Neural progenitor cell (in vitro differentiated cells): ENCODE results near the gene HMOX1. TPM values are rescaled to one million over a fixed set of nuclear protein-coding genes. Genes with fewer than 3 reads are reported as not detected.
A peak's percentile ranks its signal among the peaks of the same experiment; 100 is the strongest.

Source experiments
- DNase-seq: peaks from one replicate; pipeline ENCODE4 v3.0.0-alpha.2; 2016; ENCODE audit warnings: low spot score
- H2AFZ ChIP-seq: fragments of 200-600 bp; sonication (generic); replicated peaks from 2 replicates; pipeline ENCODE4 v1.6.1; 2016; ENCODE audit warnings: antibody characterized with exemption
- H3F3A ChIP-seq: fragments of 200-600 bp; sonication (generic); 2 replicates; pipeline ENCODE4 v1.6.1; 2016; ENCODE audit warnings: antibody characterized with exemption, low read depth
- H3K27ac ChIP-seq: fragments of 200-600 bp; sonication (generic); 2 replicates; pipeline ENCODE4 v1.5.1; 2016; ENCODE audit warnings: mild to moderate bottlenecking
- H3K27me3 ChIP-seq: fragments of 200-600 bp; sonication (generic); 2 replicates; pipeline ENCODE4 v1.6.1; 2016; ENCODE audit warnings: mild to moderate bottlenecking, moderate library complexity
- H3K36me3 ChIP-seq: fragments of 200-600 bp; sonication (generic); 2 replicates; pipeline ENCODE4 v1.5.1; 2016
- H3K4me1 ChIP-seq: fragments of 200-600 bp; sonication (generic); 2 replicates; pipeline ENCODE4 v1.6.1; 2016; ENCODE audit warnings: mixed run types
- H3K4me2 ChIP-seq: fragments of 200-600 bp; sonication (generic); 2 replicates; pipeline ENCODE4 v1.6.1; 2016
- H3K4me3 ChIP-seq: fragments of 200-600 bp; sonication (generic); 2 replicates; pipeline ENCODE4 v1.5.1; 2016
- H3K79me2 ChIP-seq: fragments of 200-600 bp; sonication (generic); 2 replicates; pipeline ENCODE4 v1.6.1; 2016; ENCODE audit warnings: low read depth
- H3K9ac ChIP-seq: fragments of 200-600 bp; sonication (generic); 2 replicates; pipeline ENCODE4 v1.6.1; 2016
- H3K9me3 ChIP-seq: fragments of 200-600 bp; sonication (generic); 2 replicates; pipeline ENCODE4 v1.5.1; 2016; ENCODE audit warnings: low read depth
- H4K20me1 ChIP-seq: fragments of 200-600 bp; sonication (generic); 2 replicates; pipeline ENCODE4 v1.6.1; 2016; ENCODE audit warnings: low read depth
- H3K27ac Mint-ChIP-seq: 3 replicates; pipeline ENCODE4 v1.8.0; 2021; ENCODE audit warnings: mixed read lengths
- H3K27me3 Mint-ChIP-seq: 2 replicates; pipeline ENCODE4 v1.8.0; 2022; ENCODE audit warnings: low read depth, mild to moderate bottlenecking, inconsistent platforms, moderate library complexity, mixed read lengths; ENCODE audit not compliant: insufficient read depth
- H3K36me3 Mint-ChIP-seq: 3 replicates; pipeline ENCODE4 v1.8.0; 2021; ENCODE audit warnings: mixed read lengths
- H3K4me1 Mint-ChIP-seq: 3 replicates; pipeline ENCODE4 v1.8.0; 2021; ENCODE audit warnings: mixed read lengths
- H3K4me3 Mint-ChIP-seq: 3 replicates; pipeline ENCODE4 v1.8.0; 2021; ENCODE audit warnings: mild to moderate bottlenecking, moderate library complexity, mixed read lengths
- H3K9me3 Mint-ChIP-seq: 3 replicates; pipeline ENCODE4 v1.8.0; 2020; ENCODE audit warnings: mixed read lengths
- CTCF ChIP-seq: fragments of 200-600 bp; sonication (generic); IDR thresholded peaks from 2 replicates; pipeline ENCODE4 v1.5.1; 2017; ENCODE audit warnings: antibody characterized with exemption, mild to moderate bottlenecking
- EZH2 ChIP-seq: fragments of 200-600 bp; sonication (generic); IDR thresholded peaks from 2 replicates; pipeline ENCODE4 v1.6.1; 2017; ENCODE audit warnings: antibody characterized with exemption, mild to moderate bottlenecking, moderate library complexity
- EZH2phosphoT487 ChIP-seq: fragments of 200-600 bp; sonication (generic); IDR thresholded peaks from 2 replicates; pipeline ENCODE4 v1.6.1; 2017; ENCODE audit warnings: antibody characterized with exemption
- total RNA-seq: library from RNA; depleted of rRNA; stranded (reverse); fragments of >200 nt; gene quantifications from 2 replicates; pipeline ENCODE4 v1.2.3, GENCODE V29; 2015; ENCODE audit warnings: low replicate concordance

HMOX1 gene
- total RNA-seq, 1 donor from 2014 or later: 2.4 TPM

DNA sequence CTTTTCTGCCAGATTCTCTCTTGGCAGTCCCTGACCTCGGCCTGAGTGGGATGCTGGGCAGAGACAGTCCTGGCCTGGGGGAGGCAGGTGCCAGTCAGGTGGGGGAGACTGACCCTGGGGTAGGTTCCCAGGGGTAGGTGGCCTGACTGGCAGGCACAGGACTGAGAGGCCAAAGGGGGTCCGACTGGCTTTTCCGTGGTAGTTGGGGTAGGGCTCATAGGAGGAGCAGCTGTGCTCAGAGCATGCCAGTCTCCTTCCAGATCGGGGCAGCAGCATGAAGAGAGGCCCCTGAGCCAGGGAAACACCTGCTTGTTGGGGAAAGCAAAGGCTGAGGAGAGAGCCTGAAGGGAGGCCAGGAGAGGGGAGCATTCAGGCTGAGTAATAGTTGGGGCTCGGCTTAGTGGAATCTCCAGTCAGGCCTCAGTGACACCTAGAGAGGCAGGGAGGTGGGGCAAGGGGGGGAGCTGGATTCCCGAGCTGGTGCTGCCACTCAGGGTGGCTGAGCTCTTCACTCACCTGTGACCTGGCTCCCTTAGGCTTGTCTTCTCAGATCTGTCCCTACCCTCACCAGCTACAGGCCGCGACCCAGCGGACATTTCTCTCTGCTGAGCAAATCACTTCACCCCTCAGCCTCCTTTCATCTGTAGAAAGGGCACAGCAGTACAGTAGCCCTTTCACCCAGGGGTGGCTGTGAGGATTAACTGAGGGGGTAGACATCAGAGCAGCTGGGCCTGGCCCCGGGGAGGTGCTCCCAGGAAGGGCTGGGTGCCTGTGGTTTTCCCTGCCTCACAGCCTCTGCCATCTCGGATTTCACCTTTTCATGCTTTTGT is 45.3 kb downstream of the HMOX1 start:
- DNase-seq: peak; percentile 82
- H3K9me3 ChIP-seq: no peaks in the 10 kb centered on the region
- H3K36me3 ChIP-seq: no peaks in the 10 kb centered on the region
- TF ChIP-seq CTCF (no peak), EZH2 (no peak), EZH2phosphoT487 (no peak)
- H3K4me1 Mint-ChIP-seq: peaks cover 29% of the 10 kb centered on the region
- peaks cover 11% of the 10 kb centered on the region for H3K79me2 ChIP-seq
- H3K9me3 Mint-ChIP-seq: no peaks in the 10 kb centered on the region
- peaks cover 51% of the 10 kb centered on the region for H3F3A ChIP-seq
- peak overlapping the region; percentile 50 for H3K4me3 Mint-ChIP-seq
- peaks cover 11% of the 10 kb centered on the region for H3K36me3 Mint-ChIP-seq
- no peak overlapping the region for H2AFZ ChIP-seq
- no peaks in the 10 kb centered on the region for H3K27me3 ChIP-seq
- H3K27ac Mint-ChIP-seq: peak overlapping the region; percentile 96
- H4K20me1 ChIP-seq: peaks cover 21% of the 10 kb centered on the region
- peak overlapping the region; percentile 81 for H3K27ac ChIP-seq
- H3K27me3 Mint-ChIP-seq: peaks cover 2% of the 10 kb centered on the region
- H3K4me3 ChIP-seq: no peak overlapping the region
- H3K4me2 ChIP-seq: peak overlapping the region; percentile 65
- H3K4me1 ChIP-seq: peaks cover 29% of the 10 kb centered on the region
- H3K9ac ChIP-seq: no peak overlapping the region

DNA sequence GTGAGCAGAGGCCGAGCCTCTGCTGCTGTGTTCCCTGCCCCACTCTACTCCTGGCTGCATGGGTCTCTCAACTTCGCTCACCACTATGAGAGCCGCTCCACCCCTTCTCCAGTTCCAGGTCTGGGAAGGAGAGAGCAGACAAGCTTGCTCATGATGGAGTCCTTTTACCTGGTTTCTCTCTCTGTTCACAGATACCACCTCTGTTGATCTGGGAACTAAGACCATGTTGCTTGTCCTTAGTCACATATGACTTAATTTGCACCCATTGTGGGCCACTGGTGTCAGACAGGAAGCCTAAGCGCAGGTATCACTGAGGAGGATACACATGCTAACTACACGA is 45.9 kb downstream of the HMOX1 start:
- peaks cover 29% of the 10 kb centered on the region for H3K4me1 Mint-ChIP-seq
- H3K9me3 Mint-ChIP-seq: no peaks in the 10 kb centered on the region
- Histone ChIP-seq H3K4me1 (peaks cover 29% of the 10 kb centered on the region), H3K27ac (peak overlapping the region; percentile 81), H3K4me3 (no peak overlapping the region), H3K36me3 (no peaks in the 10 kb centered on the region), H2AFZ (no peak overlapping the region), H3K9me3 (no peaks in the 10 kb centered on the region), H3K4me2 (peak overlapping the region; percentile 65), H3K79me2 (peaks cover 11% of the 10 kb centered on the region), H3F3A (peaks cover 51% of the 10 kb centered on the region), H3K9ac (no peak overlapping the region), H4K20me1 (peaks cover 19% of the 10 kb centered on the region), H3K27me3 (no peaks in the 10 kb centered on the region)
- peaks cover 10% of the 10 kb centered on the region for H3K36me3 Mint-ChIP-seq
- no peak for DNase-seq
- TF ChIP-seq EZH2phosphoT487 (no peak), EZH2 (no peak), CTCF (no peak)
- H3K4me3 Mint-ChIP-seq: peak overlapping the region; percentile 50
- peak overlapping the region; percentile 96 for H3K27ac Mint-ChIP-seq
- peaks cover 2% of the 10 kb centered on the region for H3K27me3 Mint-ChIP-seq

DNA sequence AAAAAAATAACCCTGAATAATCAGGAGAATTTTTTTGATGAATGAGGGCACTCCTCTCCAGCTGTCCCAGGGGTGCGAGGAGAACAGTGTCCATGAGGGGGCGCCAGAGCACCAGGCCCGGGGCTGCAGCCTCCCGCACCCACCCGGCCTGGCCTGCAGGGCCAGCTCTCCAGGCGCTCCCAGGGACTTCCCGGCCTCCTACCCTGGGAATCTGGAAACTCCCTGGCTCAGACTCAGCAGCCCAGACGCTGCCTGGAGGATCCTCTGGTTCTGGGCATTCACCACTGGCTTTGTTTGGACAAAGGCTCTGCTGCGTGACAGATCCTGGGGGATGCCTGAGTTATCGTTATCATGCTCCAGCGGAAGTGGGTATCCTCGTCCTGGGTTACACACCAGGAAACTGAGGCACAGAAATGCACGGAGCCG is 50.0 kb downstream of the HMOX1 start:
- peaks cover 19% of the 10 kb centered on the region for H3K4me1 Mint-ChIP-seq
- H3K9me3 Mint-ChIP-seq: peaks cover 10% of the 10 kb centered on the region
- no peak overlapping the region for H3K9ac ChIP-seq
- no peak overlapping the region for H3K4me3 ChIP-seq
- H3K27me3 ChIP-seq: no peaks in the 10 kb centered on the region
- peaks cover 28% of the 10 kb centered on the region for H3K36me3 Mint-ChIP-seq
- peaks cover 7% of the 10 kb centered on the region for H3K27me3 Mint-ChIP-seq
- H3F3A ChIP-seq: peaks cover 37% of the 10 kb centered on the region
- H3K9me3 ChIP-seq: no peaks in the 10 kb centered on the region
- no peak overlapping the region for H3K27ac Mint-ChIP-seq
- peak; percentile 84 for DNase-seq
- no peak overlapping the region for H3K27ac ChIP-seq
- no peak overlapping the region for H3K4me2 ChIP-seq
- no peak overlapping the region for H2AFZ ChIP-seq
- peaks cover 5% of the 10 kb centered on the region for H3K36me3 ChIP-seq
- TF ChIP-seq CTCF (peak; percentile 99), EZH2 (no peak), EZH2phosphoT487 (no peak)
- peaks cover 3% of the 10 kb centered on the region for H4K20me1 ChIP-seq
- H3K4me1 ChIP-seq: peaks cover 17% of the 10 kb centered on the region
- H3K4me3 Mint-ChIP-seq: no peak overlapping the region
- peaks cover 19% of the 10 kb centered on the region for H3K79me2 ChIP-seq
